ENCODE results near the gene LSM4. TPM values are rescaled to one million over a fixed set of nuclear protein-coding genes. Genes with fewer than 3 reads are reported as not detected.

The LSM4 gene
- total and polyA plus RNA-seq, 2 experiments from 2014 or later, result 591 to 637 TPM

GRCh38 chr19:18281082-18282020 is 41.5 kb downstream of the LSM4 start, which contains the start of gene JUND:
Gene JUND (minus strand): TSS chr19:18281622. CDS start chr19:18281484, 138 bp downstream.
- DNase-seq (ENCODE audit: low spot score) (peak; percentile 97), ATAC-seq (peak; percentile 43)
- Mint-ChIP-seq H3K36me3 (ENCODE audit: low read depth) (peaks cover 27% of the 10 kb centered on the region), H3K4me1 (peaks cover 19% of the 10 kb centered on the region; the same call in 2 of the 3 replicates), H3K27ac (peak within 1 kb of the TSS; percentile 98), H3K9me3 (no peaks in the 10 kb centered on the region), H3K4me3 (peak within 1 kb of the TSS; percentile 92), H3K27me3 (ENCODE audit: insufficient read depth, low read depth, poor library complexity) (peaks cover 27% of the 10 kb centered on the region)
- Histone ChIP-seq H2AFZ (no peak within 1 kb of the TSS), H3K9me2 (ENCODE audit: insufficient read depth) (no peaks in the 10 kb centered on the region), H3K79me2 (replicated peaks; ENCODE audit: insufficient read depth) (peaks cover 33% of the 10 kb centered on the region), H3K4me2 (peak within 1 kb of the TSS; percentile 87), H3K4me1 (ENCODE audit: insufficient read depth) (peaks cover 29% of the 10 kb centered on the region), H4K20me1 (replicated peaks; ENCODE audit: insufficient read depth) (peaks cover 13% of the 10 kb centered on the region), H3K27me3 (ENCODE audit: insufficient read depth) (peaks cover 3% of the 10 kb centered on the region), H3F3A (replicated peaks; ENCODE audit: low read depth) (peaks cover 24% of the 10 kb centered on the region), H3K27ac (ENCODE audit: low read depth) (peak within 1 kb of the TSS; percentile 100), H3K4me3 (peak within 1 kb of the TSS; percentile 75), H3K36me3 (ENCODE audit: insufficient read depth) (peaks cover 5% of the 10 kb centered on the region; the same call in 1 of the 2 replicates)
- TF ChIP-seq CREB1 (CRISPR knock-in tag; IDR thresholded peaks at IDR 0.05; ENCODE audit: low read depth), result peak; percentile 93
- no peak for TF ChIP-seq ZNF114 (CRISPR knock-in tag; IDR thresholded peaks at IDR 0.05)
- TF ChIP-seq CTCF (conservative IDR thresholded peaks at IDR 0.05; ENCODE audit: low read depth in 2 of 2), result 0 out of 4 replicates have a peak, but pooled peaks of 1 of the 2 experiments have one; percentile 9
- no peak for TF ChIP-seq EZH2phosphoT487 (IDR thresholded peaks at IDR 0.05; ENCODE audit: unreplicated experiment)
- peak; percentile 78 for TF ChIP-seq POLR2AphosphoS5 (IDR thresholded peaks at IDR 0.05; ENCODE audit: low read depth)

GRCh38 chr19:18280247-18281081 is 42.4 kb downstream of the LSM4 start:
- peaks cover 27% of the 10 kb centered on the region for H3K36me3 Mint-ChIP-seq (ENCODE audit: low read depth)

More at GRCh38 chr19:18280247-18281081, 42.4 kb downstream of the LSM4 start:
- no peak overlapping the region for H2AFZ ChIP-seq
- peaks cover 35% of the 10 kb centered on the region for H3K79me2 ChIP-seq (replicated peaks; ENCODE audit: insufficient read depth)
- H4K20me1 ChIP-seq (replicated peaks; ENCODE audit: insufficient read depth), result peaks cover 13% of the 10 kb centered on the region
- Mint-ChIP-seq H3K9me3 (no peaks in the 10 kb centered on the region), H3K27me3 (ENCODE audit: insufficient read depth, low read depth, poor library complexity) (peaks cover 28% of the 10 kb centered on the region), H3K4me1 (peaks cover 19% of the 10 kb centered on the region; the same call in 2 of the 3 replicates), H3K4me3 (peak overlapping the region; percentile 93), H3K27ac (peak overlapping the region; percentile 96)
- H3F3A ChIP-seq (replicated peaks; ENCODE audit: low read depth), result peaks cover 27% of the 10 kb centered on the region
- peaks cover 5% of the 10 kb centered on the region; the same call in 1 of the 2 replicates for H3K36me3 ChIP-seq (ENCODE audit: insufficient read depth)
- H3K9me2 ChIP-seq (ENCODE audit: insufficient read depth), result no peaks in the 10 kb centered on the region
- peaks cover 27% of the 10 kb centered on the region for H3K4me1 ChIP-seq (ENCODE audit: insufficient read depth)
- TF ChIP-seq STAT1 (IDR thresholded peaks at IDR 0.05; ENCODE audit: unreplicated experiment) (no peak), POLR2AphosphoS5 (IDR thresholded peaks at IDR 0.05; ENCODE audit: low read depth) (peak; percentile 55), EZH2 (IDR thresholded peaks at IDR 0.05; ENCODE audit: low read depth, unreplicated experiment) (no peak), ZNF114 (CRISPR knock-in tag; IDR thresholded peaks at IDR 0.05) (no peak)
- H3K27ac ChIP-seq (ENCODE audit: low read depth), result peak overlapping the region; percentile 96
- H3K4me2 ChIP-seq, result peak overlapping the region; percentile 85
- H3K4me3 ChIP-seq, result peak overlapping the region; percentile 75
- peaks cover 3% of the 10 kb centered on the region for H3K27me3 ChIP-seq (ENCODE audit: insufficient read depth)
- DNase-seq (ENCODE audit: low spot score), result peak; percentile 46
- peak; percentile 4 for ATAC-seq

All from GM23338 (cell line).